A172 (cell line): ENCODE data around the gene ELAC2. TPM values are rescaled to one million over a fixed set of nuclear protein-coding genes. Genes with fewer than 3 reads are reported as not detected.

Source experiments
- DNase-seq: peaks from one replicate; pipeline ENCODE4 v3.0.0-alpha.2; 2015; ENCODE audit warnings: low spot score
- total RNA-seq: library from RNA; depleted of rRNA; stranded (reverse); fragments of >200 nt; shearing (Covaris generic); gene quantifications from 2 replicates; pipeline ENCODE4 v1.2.3, GENCODE V29; 2014; rRNA removed

Gene ELAC2
- total RNA-seq, 1 experiment from 2014 or later, result 90.6 TPM

DNA sequence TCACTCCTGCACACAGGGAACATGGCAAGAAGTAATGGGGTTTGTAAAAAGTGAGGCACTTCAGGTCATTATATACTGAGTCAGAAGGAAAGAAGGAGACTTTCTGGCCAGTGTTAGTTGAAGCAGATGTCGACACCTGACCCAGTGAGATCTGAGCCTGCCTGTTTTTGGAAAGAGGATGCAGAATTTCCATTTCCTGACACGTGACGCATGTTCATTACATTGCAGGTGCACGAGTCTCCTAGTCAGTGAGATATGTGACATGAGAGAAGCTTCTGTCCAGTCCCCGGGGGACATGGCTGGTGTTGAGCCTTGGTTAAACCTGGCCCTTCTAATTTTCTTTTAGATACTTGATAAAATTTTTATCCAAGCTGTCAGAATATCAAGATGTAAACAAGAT lies 62.3 kb downstream of the ELAC2 start:
- DNase-seq, result no peak

- DNase-seq, result no peak
Measured at GRCh38 chr17:12953156-12953555, 64.7 kb downstream of the ELAC2 start.

- no peak for DNase-seq
Measured at GRCh38 chr17:12952012-12952411, 65.8 kb downstream of the ELAC2 start.

- DNase-seq, result no peak
Measured at GRCh38 chr17:12947047-12947446, 70.8 kb downstream of the ELAC2 start.

Other genes with a start within 250 kb of the ELAC2 start
- gene ARHGAP44, start 228.5 kb downstream of the ELAC2 start, total RNA-seq, result 0.69 and 1.1 TPM in 2 replicates